ENCODE data around the gene CEP290. TPM values are rescaled to one million over a fixed set of nuclear protein-coding genes. Genes with fewer than 3 reads are reported as not detected.
"Not testable (repeated sequence)": the region's sequence is repeated elsewhere in the genome, so short reads cannot be mapped to it uniquely, and the experiment has no call there.

CEP290 gene
- total and polyA plus RNA-seq, 10 of the 15 experiments (the other 5 are each of a cell fraction or from before 2014, with no cell fraction given): 4.8 to 15.7 (median 10.7) TPM

GRCh38 chr12:88141425-88141773 lies 489 bp downstream of the CEP290 start:
- H3K27me3 ChIP-seq (replicated peaks in 1 of 2; ENCODE audit: control insufficient read depth in 2 of 2, insufficient read depth in 2 of 2, low read length in 1 of 2): no peaks in the 10 kb centered on the region
- no peaks in the 10 kb centered on the region; a peak in 1 of 4 replicates for H3K36me3 ChIP-seq (ENCODE audit: control insufficient read depth in 2 of 2, insufficient read depth in 2 of 2, low read length in 1 of 2)
- no peaks in the 10 kb centered on the region for H4K20me1 ChIP-seq (ENCODE audit: control insufficient read depth, insufficient read depth)
- H3K4me2 ChIP-seq (ENCODE audit: control insufficient read depth, insufficient read depth): peak overlapping the region; percentile 85
- peak overlapping the region; percentile 81 for H3K9ac ChIP-seq (ENCODE audit: control insufficient read depth, insufficient read depth, low read length)
- ChIA-PET SMC1A (ENCODE audit: uncharacterized antibody, unreplicated experiment) (interaction anchor here (0.7 to 2.3 kb wide), 5 partner anchors 86 to 193 kb away, joined by 3 to 11 read pairs (median 4); no protein-coding TSS in a partner anchor), RAD21 (ENCODE audit: unreplicated experiment) (interaction anchor here (0.7 to 0.9 kb wide), 2 partner anchors 253 to 876 kb away, joined by 3 read pairs; no protein-coding TSS in a partner anchor), POLR2A (interaction anchor here (1.0 to 1.5 kb wide), 2 partner anchors 9 to 103 kb away, joined by 3 to 4 read pairs; no protein-coding TSS in a partner anchor), CTCF (interaction anchor here (1.4 kb wide), 1 partner anchor 158 kb away, joined by 3 read pairs; no protein-coding TSS in a partner anchor)
- peak overlapping the region; percentile 96 for H3K4me3 ChIP-seq
- intact Hi-C loops (cut with micrococcal nuclease; ENCODE audit: unreplicated experiment) (loop anchor here (5.0 to 10.0 kb wide), 3 partner anchors 156 to 1383 kb away; partner anchors contain the start of genes GALNT4 and POC1B), in situ Hi-C loops (cut with MboI) (loop anchor here (25.0 kb wide), 1 partner anchor 1371 kb away; the partner anchor contains the start of gene GALNT4)
- WGBS (ENCODE audit: insufficient coverage, insufficient replicate concordance, low lambda C conversion rate, missing lambda C conversion rate): under 1% methylated on average over 13 of the region's 13 CpGs
- peaks cover 8% of the 10 kb centered on the region for H3K79me2 ChIP-seq (ENCODE audit: control insufficient read depth, insufficient read depth, low read length)
- H3K27ac ChIP-seq (ENCODE audit: control insufficient read depth, insufficient read depth): peak overlapping the region; percentile 68
- DNase-seq (ENCODE audit: low read depth, low spot score): no peak
- TSS peak; percentile 75 for BruUV-seq (replicated peaks)
- H3K4me1 ChIP-seq (ENCODE audit: control insufficient read depth, insufficient read depth, low read length): no peaks in the 10 kb centered on the region
- TF ChIP-seq, protein P1, sequence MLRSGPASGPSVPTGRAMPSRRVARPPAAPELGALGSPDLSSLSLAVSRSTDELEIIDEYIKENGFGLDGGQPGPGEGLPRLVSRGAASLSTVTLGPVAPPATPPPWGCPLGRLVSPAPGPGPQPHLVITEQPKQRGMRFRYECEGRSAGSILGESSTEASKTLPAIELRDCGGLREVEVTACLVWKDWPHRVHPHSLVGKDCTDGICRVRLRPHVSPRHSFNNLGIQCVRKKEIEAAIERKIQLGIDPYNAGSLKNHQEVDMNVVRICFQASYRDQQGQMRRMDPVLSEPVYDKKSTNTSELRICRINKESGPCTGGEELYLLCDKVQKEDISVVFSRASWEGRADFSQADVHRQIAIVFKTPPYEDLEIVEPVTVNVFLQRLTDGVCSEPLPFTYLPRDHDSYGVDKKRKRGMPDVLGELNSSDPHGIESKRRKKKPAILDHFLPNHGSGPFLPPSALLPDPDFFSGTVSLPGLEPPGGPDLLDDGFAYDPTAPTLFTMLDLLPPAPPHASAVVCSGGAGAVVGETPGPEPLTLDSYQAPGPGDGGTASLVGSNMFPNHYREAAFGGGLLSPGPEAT (IDR thresholded peaks at IDR 0.05; ENCODE audit: low read depth): no peak
- no peak for TF ChIP-seq KAT2A (conservative IDR thresholded peaks at IDR 0.05; ENCODE audit: control insufficient read depth, low read depth, low read length)
- TF ChIP-seq TAF1 (IDR thresholded peaks at IDR 0.05; ENCODE audit: borderline replicate concordance, low read depth, low read length): no peak
- no peak for TF ChIP-seq MAX (IDR thresholded peaks at IDR 0.05; ENCODE audit: low read depth, low read length)
- peak; percentile 74; the same call in 1 of the 2 replicates for TF ChIP-seq RB1 (IDR thresholded peaks at IDR 0.05; ENCODE audit: borderline replicate concordance)
- peak overlapping the region; percentile 99 for H2AFZ ChIP-seq (ENCODE audit: control insufficient read depth, low read depth, low read length)
- ATAC-seq: no peak
- no peak for FAIRE-seq
- H3K9me3 ChIP-seq (replicated peaks; ENCODE audit: control insufficient read depth, insufficient read depth, low read length): no peaks in the 10 kb centered on the region

GRCh38 chr12:88139711-88140110 lies 2.2 kb downstream of the CEP290 start:
- H3K27me3 ChIP-seq (replicated peaks in 1 of 2; ENCODE audit: control insufficient read depth in 2 of 2, insufficient read depth in 2 of 2, low read length in 1 of 2); BruUV-seq (replicated peaks); DNase-seq (ENCODE audit: low read depth, low spot score); ATAC-seq; H3K4me3 ChIP-seq; H3K9ac ChIP-seq (ENCODE audit: control insufficient read depth, insufficient read depth, low read length); H3K4me1 ChIP-seq (ENCODE audit: control insufficient read depth, insufficient read depth, low read length); H2AFZ ChIP-seq (ENCODE audit: control insufficient read depth, low read depth, low read length); H3K4me2 ChIP-seq (ENCODE audit: control insufficient read depth, insufficient read depth); POLR2A ChIA-PET; H3K9me3 ChIP-seq (replicated peaks; ENCODE audit: control insufficient read depth, insufficient read depth, low read length); H3K36me3 ChIP-seq (ENCODE audit: control insufficient read depth in 2 of 2, insufficient read depth in 2 of 2, low read length in 1 of 2); RAD21 ChIA-PET (ENCODE audit: unreplicated experiment); H3K79me2 ChIP-seq (ENCODE audit: control insufficient read depth, insufficient read depth, low read length); H4K20me1 ChIP-seq (ENCODE audit: control insufficient read depth, insufficient read depth); H3K27ac ChIP-seq (ENCODE audit: control insufficient read depth, insufficient read depth); FAIRE-seq: not testable (repeated sequence)
- CTCF ChIA-PET: interaction anchor here (0.9 kb wide), 1 partner anchor 272 kb away, joined by 3 read pairs; no protein-coding TSS in a partner anchor
- SMC1A ChIA-PET (ENCODE audit: uncharacterized antibody, unreplicated experiment): interaction anchor here (1.0 to 1.1 kb wide), 2 partner anchors 45 to 1384 kb away, joined by 3 read pairs; no protein-coding TSS in a partner anchor
- 98% methylated on average over 4 of the region's 4 CpGs for WGBS (ENCODE audit: insufficient coverage, insufficient replicate concordance, low lambda C conversion rate, missing lambda C conversion rate)
- in situ Hi-C loops (cut with MboI) (loop anchor here (25.0 kb wide), 1 partner anchor 1373 kb away; the partner anchor contains the start of gene GALNT4), intact Hi-C loops (cut with micrococcal nuclease; ENCODE audit: unreplicated experiment) (loop anchor here (5.0 to 10.0 kb wide), 3 partner anchors 158 to 1385 kb away; partner anchors contain the start of genes GALNT4 and POC1B)

- in situ Hi-C loops (cut with MboI): loop anchor here (25.0 kb wide), 1 partner anchor 1379 kb away; the partner anchor contains the start of gene GALNT4
- H2AFZ ChIP-seq (ENCODE audit: control insufficient read depth, low read depth, low read length); H3K27ac ChIP-seq (ENCODE audit: control insufficient read depth, insufficient read depth); H3K4me2 ChIP-seq (ENCODE audit: control insufficient read depth, insufficient read depth); H4K20me1 ChIP-seq (ENCODE audit: control insufficient read depth, insufficient read depth); DNase-seq (ENCODE audit: low read depth, low spot score); SMC1A ChIA-PET (ENCODE audit: uncharacterized antibody, unreplicated experiment); H3K4me1 ChIP-seq (ENCODE audit: control insufficient read depth, insufficient read depth, low read length); ATAC-seq; H3K9ac ChIP-seq (ENCODE audit: control insufficient read depth, insufficient read depth, low read length); H3K27me3 ChIP-seq (replicated peaks in 1 of 2; ENCODE audit: control insufficient read depth in 2 of 2, insufficient read depth in 2 of 2, low read length in 1 of 2); H3K79me2 ChIP-seq (ENCODE audit: control insufficient read depth, insufficient read depth, low read length); H3K36me3 ChIP-seq (ENCODE audit: control insufficient read depth in 2 of 2, insufficient read depth in 2 of 2, low read length in 1 of 2); FAIRE-seq; intact Hi-C loops (cut with micrococcal nuclease; ENCODE audit: unreplicated experiment); H3K9me3 ChIP-seq (replicated peaks; ENCODE audit: control insufficient read depth, insufficient read depth, low read length); H3K4me3 ChIP-seq; RAD21 ChIA-PET (ENCODE audit: unreplicated experiment); BruUV-seq (replicated peaks): not testable (repeated sequence)
- ChIA-PET CTCF (interaction anchor here (0.6 kb wide), 1 partner anchor 61 kb away, joined by 3 read pairs; no protein-coding TSS in a partner anchor), POLR2A (interaction anchor here (0.6 to 1.3 kb wide), 2 partner anchors 9 to 788 kb away, joined by 3 to 4 read pairs; partner anchors contain the start of genes CEP290 and TMTC3)
- 100% methylated on average over 2 of the region's 2 CpGs for WGBS (ENCODE audit: insufficient coverage, insufficient replicate concordance, low lambda C conversion rate, missing lambda C conversion rate)
These were observed 8.7 kb downstream of the CEP290 start for GRCh38 chr12:88133181-88133580.

Data from GM12878 (cell line).